HepG2 (cell line): ENCODE results near the gene GMPPB.

Experiments
- PATZ1 ChIP-seq: sonication (generic); formaldehyde crosslinking; IDR thresholded peaks from 2 replicates; pipeline ENCODE4 v1.4.0; 2020; ENCODE audit warnings: missing genetic modification reagents
- PCBP1 ChIP-seq: fragments of 200-400 bp; formaldehyde crosslinking; IDR thresholded peaks from 2 replicates; pipeline ENCODE4 v1.6.1; 2017; ENCODE audit warnings: mild to moderate bottlenecking, low read depth, low read length, borderline replicate concordance
- ZBTB1 ChIP-seq: sonication (generic); formaldehyde crosslinking; IDR thresholded peaks from 2 replicates; pipeline ENCODE4 v1.4.0; 2020; ENCODE audit warnings: missing genetic modification reagents, borderline replicate concordance
- TF ChIP-seq, protein P1 (sequence below): sonication (generic); formaldehyde crosslinking; IDR thresholded peaks from 2 replicates; pipeline ENCODE4 v1.5.0; 2020; ENCODE audit warnings: mild to moderate bottlenecking, missing genetic modification reagents, moderate library complexity

DNA sequence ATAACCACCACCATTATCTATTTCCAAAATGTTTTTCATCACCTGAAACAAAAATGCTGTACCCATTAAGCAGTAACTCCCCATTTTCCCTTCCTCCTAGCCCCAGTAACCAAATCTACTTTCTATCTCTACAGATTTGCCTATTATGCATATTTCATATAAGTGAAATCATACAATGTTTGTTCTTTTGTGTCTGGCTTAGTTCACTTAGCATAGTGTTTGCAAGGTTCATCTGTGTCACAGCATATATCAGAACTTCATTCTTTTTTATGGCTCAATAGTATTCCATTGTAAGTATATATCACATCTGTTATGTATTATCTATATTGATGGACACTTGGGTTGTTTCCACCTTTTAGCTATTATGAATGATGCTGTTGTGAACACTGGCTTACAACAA, 16.7 kb upstream of the GMPPB start:
- no peak for TF ChIP-seq PATZ1 (CRISPR knock-in tag)
- TF ChIP-seq, protein P1, sequence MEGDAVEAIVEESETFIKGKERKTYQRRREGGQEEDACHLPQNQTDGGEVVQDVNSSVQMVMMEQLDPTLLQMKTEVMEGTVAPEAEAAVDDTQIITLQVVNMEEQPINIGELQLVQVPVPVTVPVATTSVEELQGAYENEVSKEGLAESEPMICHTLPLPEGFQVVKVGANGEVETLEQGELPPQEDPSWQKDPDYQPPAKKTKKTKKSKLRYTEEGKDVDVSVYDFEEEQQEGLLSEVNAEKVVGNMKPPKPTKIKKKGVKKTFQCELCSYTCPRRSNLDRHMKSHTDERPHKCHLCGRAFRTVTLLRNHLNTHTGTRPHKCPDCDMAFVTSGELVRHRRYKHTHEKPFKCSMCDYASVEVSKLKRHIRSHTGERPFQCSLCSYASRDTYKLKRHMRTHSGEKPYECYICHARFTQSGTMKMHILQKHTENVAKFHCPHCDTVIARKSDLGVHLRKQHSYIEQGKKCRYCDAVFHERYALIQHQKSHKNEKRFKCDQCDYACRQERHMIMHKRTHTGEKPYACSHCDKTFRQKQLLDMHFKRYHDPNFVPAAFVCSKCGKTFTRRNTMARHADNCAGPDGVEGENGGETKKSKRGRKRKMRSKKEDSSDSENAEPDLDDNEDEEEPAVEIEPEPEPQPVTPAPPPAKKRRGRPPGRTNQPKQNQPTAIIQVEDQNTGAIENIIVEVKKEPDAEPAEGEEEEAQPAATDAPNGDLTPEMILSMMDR: no peak
- no peak for TF ChIP-seq ZBTB1
- no peak for TF ChIP-seq PCBP1
